ENCODE data around the gene TPRA1.

Gene TPRA1

GRCh38 chr3:127590282-127590592 is 296 bp downstream of the TPRA1 start:
- DNase-seq (ENCODE audit: low read depth): no peak

GRCh38 chr3:127589600-127590281 is 792 bp downstream of the TPRA1 start:
- DNase-seq (ENCODE audit: low read depth): no peak

GRCh38 chr3:127588806-127589577 is 1.5 kb downstream of the TPRA1 start:
- DNase-seq (ENCODE audit: low read depth): no peak

- DNase-seq (ENCODE audit: low read depth): no peak
Observed at GRCh38 chr3:127587876-127588275, 2.7 kb downstream of the TPRA1 start.

GRCh38 chr3:127585813-127586413 is 4.6 kb downstream of the TPRA1 start:
- DNase-seq (ENCODE audit: low read depth): no peak

- no peak for DNase-seq (ENCODE audit: low read depth)
Observed at GRCh38 chr3:127585163-127585812, 5.2 kb downstream of the TPRA1 start.

- DNase-seq (ENCODE audit: low read depth): no peak
Observed at GRCh38 chr3:127584734-127585133, 5.8 kb downstream of the TPRA1 start.

- DNase-seq (ENCODE audit: low read depth): no peak
Observed at GRCh38 chr3:127580327-127581060, 10.0 kb downstream of the TPRA1 start.

GRCh38 chr3:127578802-127579201 is 11.7 kb downstream of the TPRA1 start:
- no peak for DNase-seq (ENCODE audit: low read depth)

- no peak for DNase-seq (ENCODE audit: low read depth)
Observed at GRCh38 chr3:127578168-127578567, 12.4 kb downstream of the TPRA1 start.

- no peak for DNase-seq (ENCODE audit: low read depth)
Observed at GRCh38 chr3:127577448-127577847, 13.1 kb downstream of the TPRA1 start.

GRCh38 chr3:127574880-127575878 is 15.4 kb downstream of the TPRA1 start:
- DNase-seq (ENCODE audit: low read depth): peak; percentile 76

- no peak for DNase-seq (ENCODE audit: low read depth)
Observed at GRCh38 chr3:127573912-127574311, 16.6 kb downstream of the TPRA1 start.

- DNase-seq (ENCODE audit: low read depth): no peak
Observed at GRCh38 chr3:127573401-127573800, 17.1 kb downstream of the TPRA1 start.

- DNase-seq (ENCODE audit: low read depth): no peak
Observed at GRCh38 chr3:127572735-127573134, 17.8 kb downstream of the TPRA1 start.

- no peak for DNase-seq (ENCODE audit: low read depth)
Observed at GRCh38 chr3:127572186-127572585, 18.3 kb downstream of the TPRA1 start.

GRCh38 chr3:127570520-127570919 is 20.0 kb downstream of the TPRA1 start:
- no peak for DNase-seq (ENCODE audit: low read depth)

- no peak for DNase-seq (ENCODE audit: low read depth)
Observed at GRCh38 chr3:127569160-127569559, 21.4 kb downstream of the TPRA1 start.

GRCh38 chr3:127568586-127568985 is 21.9 kb downstream of the TPRA1 start:
- no peak for DNase-seq (ENCODE audit: low read depth)

GRCh38 chr3:127566833-127567232 is 23.7 kb downstream of the TPRA1 start:
- no peak for DNase-seq (ENCODE audit: low read depth)

- DNase-seq (ENCODE audit: low read depth): no peak
Observed at GRCh38 chr3:127565711-127566110, 24.8 kb downstream of the TPRA1 start.
